ENCODE measurements around the gene LTBP1.

- TF ChIP-seq SRSF1 (optimal IDR thresholded peaks at IDR 0.05; ENCODE audit: low read depth, low read length) (no peak), ZNF3 (CRISPR knock-in tag; IDR thresholded peaks at IDR 0.05) (no peak), ZNF17 (CRISPR knock-in tag; IDR thresholded peaks at IDR 0.05) (no peak), SP1 (IDR thresholded peaks at IDR 0.05) (no peak), SP1 (CRISPR knock-in tag; IDR thresholded peaks at IDR 0.05) (no peak), ZNF512B (CRISPR knock-in tag; IDR thresholded peaks at IDR 0.05; ENCODE audit: borderline replicate concordance) (no peak), YY1 (IDR thresholded peaks at IDR 0.05; ENCODE audit: insufficient read depth, insufficient replicate concordance, low read depth, low read length) (no peak), NFE2L1 (CRISPR knock-in tag; IDR thresholded peaks at IDR 0.05; ENCODE audit: borderline replicate concordance) (no peak), EZH2 (conservative IDR thresholded peaks at IDR 0.05; ENCODE audit: low read depth, low read length) (no peak), LCORL (IDR thresholded peaks at IDR 0.05) (no peak), LCORL (CRISPR knock-in tag; IDR thresholded peaks at IDR 0.05) (no peak), SOX6 (IDR thresholded peaks at IDR 0.05) (no peak), SOX6 (CRISPR knock-in tag; IDR thresholded peaks at IDR 0.05) (no peak), SALL2 (CRISPR knock-in tag; IDR thresholded peaks at IDR 0.05) (no peak), CREB1 (IDR thresholded peaks at IDR 0.05) (no peak), CREB1 (CRISPR knock-in tag; IDR thresholded peaks at IDR 0.05) (no peak)
Observed at GRCh38 chr2:33433279-33434235, 486.8 kb downstream of the LTBP1 start.

All from HepG2 (cell line).